T-helper 17 cell (primary cell): ENCODE data around the gene RGCC. TPM values are rescaled to one million over a fixed set of nuclear protein-coding genes. Genes with fewer than 3 reads are reported as not detected.
"Not testable (repeated sequence)": the region's sequence is repeated elsewhere in the genome, so short reads cannot be mapped to it uniquely, and the experiment has no call there.

Experiments
- ATAC-seq: fragments of 150-1000 bp; cut with Tn5 transposase; 2 replicates; pipeline ENCODE4 v1.10.0; 2021; ENCODE audit warnings: mild to moderate bottlenecking, moderate library complexity
- DNase-seq, 3 donors: peaks; one replicate each; pipeline versions ENCODE4 v3.0.0 to v3.0.0-alpha.2; 2020 to 2021
- H3K9me3 ChIP-seq: one replicate; pipeline ENCODE4 v1.7.0; 2013; ENCODE audit warnings: low read length, mild to moderate bottlenecking; ENCODE audit not compliant: control insufficient read depth, poor library complexity, severe bottlenecking
- H3K27ac Mint-ChIP-seq: one replicate; pipeline ENCODE4 v1.8.0; 2022; ENCODE audit warnings: mild to moderate bottlenecking, moderate library complexity, mixed read lengths
- H3K27me3 Mint-ChIP-seq: one replicate; pipeline ENCODE4 v1.8.0; 2022; ENCODE audit warnings: mixed read lengths
- H3K36me3 Mint-ChIP-seq: one replicate; pipeline ENCODE4 v1.8.0; 2022; ENCODE audit warnings: low read depth, mixed read lengths
- H3K4me1 Mint-ChIP-seq: one replicate; pipeline ENCODE4 v1.8.0; 2022; ENCODE audit warnings: mild to moderate bottlenecking, mixed read lengths
- H3K4me3 Mint-ChIP-seq: one replicate; pipeline ENCODE4 v1.8.0; 2022; ENCODE audit warnings: mild to moderate bottlenecking, moderate library complexity, mixed read lengths
- total RNA-seq, 4 donors: library from RNA in 2 of 4; stranded (reverse) in 2 of 4; gene quantifications; one replicate each; pipeline ENCODE4 v1.2.3 and lab custom pipeline; 2022 to 2026

Gene RGCC
- total RNA-seq, 2 donors from 2014 or later, result 283 to 548 TPM

GRCh38 chr13:41423259-41423658, 34.1 kb upstream of the RGCC start:
- H3K27ac Mint-ChIP-seq, DNase-seq, H3K9me3 ChIP-seq, H3K36me3 Mint-ChIP-seq, ATAC-seq, H3K4me3 Mint-ChIP-seq: not testable (repeated sequence)
- Mint-ChIP-seq H3K27me3 (peaks cover 11% of the 10 kb centered on the region), H3K4me1 (peaks cover 10% of the 10 kb centered on the region)

GRCh38 chr13:41424675-41425074, 32.7 kb upstream of the RGCC start:
- not testable (repeated sequence) for H3K9me3 ChIP-seq, H3K4me3 Mint-ChIP-seq, H3K36me3 Mint-ChIP-seq, DNase-seq, H3K27ac Mint-ChIP-seq, ATAC-seq
- H3K27me3 Mint-ChIP-seq, result peaks cover 17% of the 10 kb centered on the region
- peaks cover 10% of the 10 kb centered on the region for H3K4me1 Mint-ChIP-seq

GRCh38 chr13:41426047-41426446, 31.3 kb upstream of the RGCC start:
- DNase-seq, result no peak
- H3K9me3 ChIP-seq, result no peaks in the 10 kb centered on the region
- Mint-ChIP-seq H3K27ac (no peak overlapping the region), H3K4me3 (peak overlapping the region; percentile 12), H3K4me1 (peaks cover 10% of the 10 kb centered on the region), H3K36me3 (no peaks in the 10 kb centered on the region), H3K27me3 (peaks cover 17% of the 10 kb centered on the region)
- no peak for ATAC-seq

- Mint-ChIP-seq H3K36me3 (no peaks in the 10 kb centered on the region), H3K27ac (no peak overlapping the region), H3K4me3 (peak overlapping the region; percentile 79), H3K4me1 (peaks cover 10% of the 10 kb centered on the region), H3K27me3 (peaks cover 17% of the 10 kb centered on the region)
- H3K9me3 ChIP-seq, result no peaks in the 10 kb centered on the region
- ATAC-seq (peak; percentile 6), DNase-seq (no peak)
Measured at GRCh38 chr13:41427666-41428065, 29.7 kb upstream of the RGCC start.

GRCh38 chr13:41428155-41428554, 29.2 kb upstream of the RGCC start:
- Mint-ChIP-seq H3K4me1 (peaks cover 10% of the 10 kb centered on the region), H3K36me3 (no peaks in the 10 kb centered on the region), H3K27ac (no peak overlapping the region), H3K27me3 (peaks cover 17% of the 10 kb centered on the region), H3K4me3 (peak overlapping the region; percentile 79)
- peak; percentile 17 to 32 (median 21) for DNase-seq
- peak; percentile 77 for ATAC-seq
- no peaks in the 10 kb centered on the region for H3K9me3 ChIP-seq

- not testable (repeated sequence) for H3K4me3 Mint-ChIP-seq, H3K27me3 Mint-ChIP-seq, H3K9me3 ChIP-seq, ATAC-seq, H3K36me3 Mint-ChIP-seq, DNase-seq, H3K27ac Mint-ChIP-seq, H3K4me1 Mint-ChIP-seq
Measured at GRCh38 chr13:41434030-41434429, 23.3 kb upstream of the RGCC start.

GRCh38 chr13:41434831-41435520, 22.4 kb upstream of the RGCC start:
- no peaks in the 10 kb centered on the region for H3K9me3 ChIP-seq
- Mint-ChIP-seq H3K36me3 (peaks cover 3% of the 10 kb centered on the region), H3K4me1 (peaks cover 5% of the 10 kb centered on the region), H3K4me3 (no peak overlapping the region), H3K27me3 (peaks cover 8% of the 10 kb centered on the region), H3K27ac (no peak overlapping the region)
- ATAC-seq (no peak), DNase-seq (no peak)

- H3K4me1 Mint-ChIP-seq, result peaks cover 2% of the 10 kb centered on the region
- DNase-seq, result no peak
- no peak for ATAC-seq
Measured at GRCh38 chr13:41443969-41444368, 13.4 kb upstream of the RGCC start.

GRCh38 chr13:41452462-41452861, 4.9 kb upstream of the RGCC start:
- H3K27ac Mint-ChIP-seq, result no peak overlapping the region
- no peak for ATAC-seq

More at GRCh38 chr13:41443969-41444368, 13.4 kb upstream of the RGCC start:
- Mint-ChIP-seq H3K27ac (no peak overlapping the region), H3K36me3 (peaks cover 2% of the 10 kb centered on the region), H3K27me3 (peaks cover 7% of the 10 kb centered on the region), H3K4me3 (no peak overlapping the region)
- no peaks in the 10 kb centered on the region for H3K9me3 ChIP-seq

GRCh38 chr13:41453620-41454019, 3.7 kb upstream of the RGCC start:
- Mint-ChIP-seq H3K4me3 (no peak overlapping the region), H3K27ac (no peak overlapping the region), H3K4me1 (peaks cover 11% of the 10 kb centered on the region), H3K27me3 (no peaks in the 10 kb centered on the region), H3K36me3 (no peaks in the 10 kb centered on the region)
- no peak for DNase-seq
- ATAC-seq, result no peak
- H3K9me3 ChIP-seq, result peaks cover under 1% of the 10 kb centered on the region

More at GRCh38 chr13:41452462-41452861, 4.9 kb upstream of the RGCC start:
- H3K9me3 ChIP-seq, result no peaks in the 10 kb centered on the region
- Mint-ChIP-seq H3K36me3 (no peaks in the 10 kb centered on the region), H3K27me3 (no peaks in the 10 kb centered on the region), H3K4me1 (peaks cover 11% of the 10 kb centered on the region), H3K4me3 (no peak overlapping the region)
- DNase-seq, result no peak

- peaks cover 15% of the 10 kb centered on the region for H3K4me1 Mint-ChIP-seq
- H3K27ac Mint-ChIP-seq, result no peak overlapping the region
- no peaks in the 10 kb centered on the region for H3K27me3 Mint-ChIP-seq
Measured at GRCh38 chr13:41454170-41454569, 3.2 kb upstream of the RGCC start.

GRCh38 chr13:41455725-41456419, 1.5 kb upstream of the RGCC start:
- peaks cover 32% of the 10 kb centered on the region for H3K4me1 Mint-ChIP-seq
- peaks cover 11% of the 10 kb centered on the region for H3K36me3 Mint-ChIP-seq
- no peaks in the 10 kb centered on the region for H3K27me3 Mint-ChIP-seq
- H3K27ac Mint-ChIP-seq, result peak overlapping the region; percentile 94
- DNase-seq (no peak), ATAC-seq (no peak)
- peak overlapping the region; percentile 96 for H3K4me3 Mint-ChIP-seq
- peaks cover 5% of the 10 kb centered on the region for H3K9me3 ChIP-seq

More at GRCh38 chr13:41454170-41454569, 3.2 kb upstream of the RGCC start:
- ATAC-seq, result no peak
- peaks cover 5% of the 10 kb centered on the region for H3K9me3 ChIP-seq
- Mint-ChIP-seq H3K4me3 (no peak overlapping the region), H3K36me3 (no peaks in the 10 kb centered on the region)
- DNase-seq, result no peak

- H3K4me1 Mint-ChIP-seq, result peaks cover 47% of the 10 kb centered on the region
- ATAC-seq (no peak), DNase-seq (peak in 2 of 3 donors; percentile 25 to 39)
- peaks cover 11% of the 10 kb centered on the region for H3K36me3 Mint-ChIP-seq
- peak overlapping the region; percentile 94 for H3K27ac Mint-ChIP-seq
- peak overlapping the region; percentile 96 for H3K4me3 Mint-ChIP-seq
- no peaks in the 10 kb centered on the region for H3K27me3 Mint-ChIP-seq
- peaks cover 5% of the 10 kb centered on the region for H3K9me3 ChIP-seq
Measured at GRCh38 chr13:41457589-41458186, 338 bp downstream of the RGCC start.
